CD4-positive, alpha-beta T cell treated with Interleukin-15 for 4 hours (primary cell): ENCODE measurements around the gene SMAD6.

Experiments
- DNase-seq: peaks from one replicate; pipeline ENCODE4 v3.0.0-alpha.2; 2020; ENCODE audit warnings: low spot score

SMAD6 gene

GRCh38 chr15:66760097-66760967 is 58.3 kb downstream of the SMAD6 start:
- no peak for DNase-seq

DNA sequence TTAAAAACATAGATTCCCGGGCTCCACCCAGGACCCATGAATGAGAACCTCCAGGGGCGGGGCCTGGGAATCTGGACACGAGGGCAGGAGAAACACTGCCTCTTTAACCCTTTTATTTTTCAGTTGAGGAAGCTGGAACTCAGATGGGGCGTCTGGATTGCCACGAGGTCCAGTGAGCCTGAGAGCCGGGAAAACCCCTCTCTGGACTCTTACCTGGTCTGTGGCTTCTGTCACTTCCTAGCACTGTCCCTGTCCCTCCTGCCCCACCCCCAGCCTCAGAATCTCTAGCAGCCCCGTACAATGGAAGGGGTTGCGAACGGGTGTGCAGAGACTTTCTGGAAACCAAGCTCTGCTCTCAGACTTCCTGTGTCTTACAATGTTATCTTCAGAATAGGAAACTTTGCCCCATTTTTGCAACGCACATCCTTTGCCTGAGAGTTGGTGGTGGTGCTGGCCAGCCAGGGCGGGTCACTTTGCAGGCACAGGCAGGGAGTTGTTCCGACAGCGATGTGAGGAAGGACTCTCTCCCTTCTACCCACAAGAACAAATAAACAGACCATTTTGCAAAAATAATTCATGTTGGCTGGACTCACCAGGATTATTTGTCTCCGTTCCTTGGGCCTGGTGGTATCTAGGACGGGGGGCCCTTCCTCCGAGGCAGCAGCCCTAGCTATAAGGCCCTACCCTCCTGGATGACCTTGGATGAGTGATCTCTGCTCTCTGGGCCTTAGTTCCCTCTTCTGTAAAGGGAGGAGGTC is 59.1 kb downstream of the SMAD6 start:
- no peak for DNase-seq

DNA sequence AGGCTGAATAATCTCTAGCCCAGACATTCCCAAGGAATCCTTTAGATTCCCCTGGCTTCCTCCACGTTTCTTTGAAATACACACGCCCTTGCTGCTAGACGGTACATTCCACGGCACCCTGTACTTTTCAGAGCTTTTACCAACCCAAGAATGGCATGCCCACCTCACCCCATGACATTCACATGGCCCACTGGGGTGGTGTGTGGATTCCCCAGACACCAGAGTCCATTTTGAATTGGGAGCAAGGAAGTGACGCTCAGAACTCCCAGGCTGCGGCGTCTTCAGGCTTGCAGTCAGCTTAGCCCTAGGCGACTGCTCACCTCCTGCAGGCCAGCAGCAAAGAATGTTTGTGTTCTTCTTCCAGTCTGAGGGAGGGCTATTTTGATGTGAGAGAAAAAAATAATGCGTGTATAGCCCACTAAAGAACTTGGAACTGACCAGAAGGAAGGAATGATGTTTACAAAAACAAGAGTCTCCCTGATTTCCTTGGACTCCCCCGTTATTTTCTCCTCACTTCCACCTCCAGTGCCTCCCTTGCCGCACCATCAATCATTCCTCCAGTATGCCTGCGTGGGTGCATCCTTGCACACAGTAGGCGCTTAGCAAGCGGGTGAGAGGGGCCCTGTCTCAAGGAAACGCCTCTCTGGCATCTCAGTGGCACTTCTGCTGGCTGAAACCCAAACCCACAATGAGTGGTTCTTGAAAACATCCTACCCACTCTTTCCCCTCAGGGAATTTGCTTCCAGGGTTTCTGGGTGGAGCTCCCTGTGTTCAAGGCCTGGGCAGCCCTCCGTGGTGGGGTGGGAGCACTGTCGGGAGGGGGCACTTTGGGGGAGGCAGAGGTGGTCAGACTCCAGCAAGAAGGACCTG is 59.9 kb downstream of the SMAD6 start:
- DNase-seq, result no peak

DNA sequence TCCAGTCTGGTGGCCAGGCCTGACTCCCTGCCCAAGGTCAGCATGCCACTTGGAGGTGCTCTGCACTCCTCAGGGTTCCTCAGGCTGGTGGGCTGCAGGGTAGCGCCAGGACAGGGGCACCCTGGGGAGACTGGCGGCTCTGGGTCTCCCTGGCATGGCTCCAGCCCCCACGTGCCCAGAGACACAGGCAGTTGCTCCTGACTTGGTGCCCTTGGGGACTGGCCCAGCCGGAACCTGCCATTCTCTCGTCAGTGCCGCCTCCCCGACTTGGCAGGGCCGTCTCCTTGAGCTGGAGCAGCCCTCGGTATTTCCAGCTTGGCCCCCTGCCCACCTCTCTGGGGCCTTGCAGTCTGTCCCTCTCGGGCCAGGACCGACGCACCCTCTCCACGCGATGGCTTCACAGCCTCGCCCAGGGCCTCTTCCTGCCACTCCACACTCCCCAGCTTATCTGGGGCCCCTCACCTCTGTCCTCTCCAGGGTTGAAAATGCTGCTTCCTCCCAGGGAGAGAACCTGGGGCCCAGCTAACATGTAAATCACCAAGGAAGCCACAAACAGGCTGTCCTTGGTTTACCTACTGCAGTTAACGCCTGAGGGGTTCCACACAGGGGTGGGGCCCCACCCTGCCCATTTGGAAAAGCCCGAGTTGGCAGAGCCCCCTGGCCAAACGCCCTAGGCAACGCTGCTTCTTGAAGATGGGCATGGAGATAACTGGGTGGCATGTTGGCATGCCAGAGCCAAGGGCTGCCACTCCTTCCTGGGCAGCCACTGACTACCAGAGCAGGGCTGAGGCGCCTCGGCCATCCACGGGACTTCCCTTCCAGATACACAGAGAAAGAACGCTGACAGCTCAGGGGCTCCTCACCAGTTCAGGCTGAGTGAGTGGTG is 61.4 kb downstream of the SMAD6 start:
- no peak for DNase-seq

DNA sequence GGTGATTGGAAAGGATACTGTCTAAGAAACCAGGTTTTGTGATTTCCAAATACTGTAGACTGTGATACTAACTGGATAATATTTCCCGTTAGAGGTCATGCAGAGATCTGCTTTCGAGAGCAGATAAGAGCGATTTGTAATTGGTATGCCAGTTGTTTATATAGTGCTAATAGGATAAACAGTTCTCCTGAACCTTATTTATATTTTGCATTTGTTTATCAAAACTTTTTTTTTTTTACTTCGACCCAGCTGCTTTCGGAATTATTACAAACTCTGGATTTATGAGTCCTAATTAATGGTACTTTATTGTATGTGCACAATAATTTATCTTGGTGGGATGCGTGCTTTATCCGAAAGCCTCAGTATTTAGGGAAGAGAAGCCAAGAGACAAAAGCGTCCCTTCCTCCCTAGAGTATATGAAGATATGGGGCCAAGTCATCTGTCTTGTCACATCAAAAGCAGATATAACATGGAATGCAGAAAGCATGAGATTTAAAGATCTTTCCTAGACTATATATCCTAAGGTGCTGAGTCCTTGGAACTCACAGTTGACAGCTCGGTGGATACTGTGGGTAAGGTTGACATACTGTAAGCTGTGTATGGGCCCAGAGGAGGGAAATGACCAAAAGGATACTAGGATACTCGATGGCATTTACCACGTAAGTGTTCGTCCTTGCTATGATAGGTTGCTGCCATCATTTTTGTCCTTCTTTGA is 62.2 kb downstream of the SMAD6 start:
- DNase-seq, result no peak

GRCh38 chr15:66765478-66766281 is 63.6 kb downstream of the SMAD6 start:
- no peak for DNase-seq

- no peak for DNase-seq
Observed at GRCh38 chr15:66766282-66767230, 64.5 kb downstream of the SMAD6 start.

DNA sequence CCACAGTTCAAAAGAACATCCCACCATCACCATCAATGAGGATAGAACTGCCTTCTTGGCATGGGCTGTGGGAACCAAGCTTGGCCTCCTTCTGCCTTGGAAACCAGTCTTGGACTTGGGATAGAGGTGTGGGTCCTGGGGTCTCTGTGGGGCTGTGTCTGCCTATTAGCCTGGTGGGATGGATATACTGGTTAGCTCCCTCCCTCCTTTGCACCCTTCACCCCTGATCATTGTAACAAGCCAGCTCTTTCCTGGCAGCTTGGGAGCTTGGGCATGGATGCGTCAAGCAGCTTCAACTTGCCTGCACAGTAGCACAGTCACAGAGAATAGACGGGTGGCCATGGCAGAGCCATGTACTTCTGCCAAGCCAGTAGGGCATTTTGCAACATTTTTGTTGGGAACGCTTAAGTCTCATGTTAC is 65.2 kb downstream of the SMAD6 start:
- no peak for DNase-seq

- DNase-seq, result no peak
Observed at GRCh38 chr15:66768987-66769386, 67.0 kb downstream of the SMAD6 start.

GRCh38 chr15:66770518-66771350 is 68.7 kb downstream of the SMAD6 start:
- no peak for DNase-seq

DNA sequence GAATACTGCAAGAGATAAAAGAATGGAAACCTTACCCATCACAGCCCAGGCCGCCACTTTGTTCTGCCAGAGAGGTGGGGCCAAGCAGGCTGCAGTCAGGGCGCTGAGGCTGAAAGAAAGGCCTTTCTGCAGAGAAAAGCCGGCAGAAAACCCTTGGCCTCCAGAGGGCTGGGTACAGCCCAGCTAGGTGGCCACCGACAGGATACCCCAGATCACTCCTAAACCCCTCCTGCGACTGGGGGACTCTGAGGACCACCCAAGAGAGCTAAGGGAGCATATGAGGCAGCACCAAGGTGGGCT is 69.3 kb downstream of the SMAD6 start:
- DNase-seq, result no peak

- no peak for DNase-seq
Observed at GRCh38 chr15:66772604-66773128, 70.6 kb downstream of the SMAD6 start.

DNA sequence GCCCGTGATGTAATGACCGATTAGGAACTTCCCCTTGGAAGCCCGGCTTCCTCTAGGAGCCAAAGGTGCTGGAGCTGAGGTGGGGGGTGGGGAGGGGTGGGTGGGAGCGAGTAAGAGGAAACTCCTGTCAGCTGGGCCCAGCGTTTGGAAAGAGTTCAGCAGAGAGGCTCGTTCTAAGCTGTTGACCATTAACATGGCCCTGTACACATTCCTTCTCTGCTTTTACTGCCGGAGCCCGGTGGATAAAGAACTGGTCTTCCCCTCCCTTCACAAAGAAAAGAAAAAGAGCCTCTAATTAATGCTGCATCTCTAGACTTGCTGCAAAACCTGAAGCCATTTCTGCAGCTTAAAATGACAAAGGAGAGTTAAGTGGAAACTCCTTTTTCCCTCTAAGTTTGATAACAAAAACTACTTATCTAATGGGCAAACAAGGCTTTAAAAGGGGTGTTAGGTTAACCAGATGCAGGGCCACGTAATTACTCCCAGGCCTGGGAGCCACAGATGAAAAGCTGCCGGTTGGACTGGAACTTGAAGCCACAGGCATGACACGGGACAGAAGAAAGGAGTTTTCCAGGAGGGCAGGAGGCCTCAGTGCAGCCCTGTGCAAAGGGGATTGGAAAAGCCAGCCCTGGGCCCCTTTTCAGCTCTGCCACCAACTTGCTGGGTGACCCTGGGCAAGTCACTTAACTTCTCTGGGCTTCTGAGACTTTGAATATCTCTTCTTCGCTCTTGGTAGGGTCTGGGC is 71.3 kb downstream of the SMAD6 start:
- DNase-seq, result no peak

DNA sequence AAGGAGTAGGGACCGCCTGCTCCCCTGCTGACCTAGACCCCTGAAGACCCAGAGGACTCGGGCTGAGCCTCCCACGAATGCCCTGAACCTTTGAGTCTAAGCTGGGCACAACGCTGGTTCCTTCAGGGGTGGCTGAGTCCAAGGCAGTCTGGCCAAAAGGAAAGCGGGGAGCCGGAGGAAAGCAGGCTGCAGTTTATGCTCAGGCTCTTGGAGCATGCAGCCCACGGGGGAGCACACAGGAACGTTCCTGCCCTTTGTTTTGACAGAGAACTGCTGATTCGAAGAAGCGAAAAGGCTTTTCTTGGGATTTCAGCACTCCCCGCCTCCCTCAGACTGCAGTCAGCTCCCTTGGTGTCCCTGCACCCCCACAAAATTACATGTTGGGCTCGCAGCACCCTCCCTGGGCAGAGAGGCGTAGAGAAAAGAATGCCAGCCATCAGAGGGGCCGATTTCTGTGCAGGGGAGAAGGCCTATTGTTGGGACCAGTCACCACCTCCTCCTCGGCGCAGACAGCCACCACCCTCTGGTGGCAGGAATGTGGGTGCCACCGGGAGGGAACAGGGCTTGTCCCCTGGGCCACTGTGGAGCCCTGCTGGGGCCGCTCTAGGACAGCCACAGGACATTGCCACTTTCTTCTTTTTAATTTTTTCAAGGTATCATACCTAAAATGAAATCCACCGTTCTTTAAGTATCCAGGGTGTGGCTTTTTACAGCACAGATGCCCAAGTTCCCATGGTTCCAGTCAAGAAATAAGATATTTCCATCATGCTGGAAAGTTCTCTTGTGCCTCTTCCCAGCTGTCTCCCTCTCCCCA is 72.2 kb downstream of the SMAD6 start:
- peak; percentile 17 for DNase-seq

- no peak for DNase-seq
Observed at GRCh38 chr15:66775127-66776105, 73.4 kb downstream of the SMAD6 start.
